HG02885 (cell line): Measurements from ENCODE around the gene OR1M1.
A peak's percentile ranks its signal among the peaks of the same experiment; 100 is the strongest.

Experiments
- ATAC-seq: cut with Tn5 transposase; IDR thresholded peaks from one replicate; pipeline ENCODE4 v1.9.1; 2021; ENCODE audit warnings: mild to moderate bottlenecking; ENCODE audit not compliant: unreplicated experiment, poor library complexity

The OR1M1 gene

GRCh38 chr19:9073806-9074205, 13.1 kb upstream of the OR1M1 start:
- no peak for ATAC-seq

- no peak for ATAC-seq
These were observed 11.6 kb upstream of the OR1M1 start for GRCh38 chr19:9075064-9075949.

GRCh38 chr19:9076901-9077300, 10.0 kb upstream of the OR1M1 start:
- no peak for ATAC-seq

- no peak for ATAC-seq
These were observed 8.2 kb upstream of the OR1M1 start for GRCh38 chr19:9078651-9079050.

- ATAC-seq = no peak
These were observed 20.5 kb downstream of the OR1M1 start, which contains the start of gene OR7G2 for GRCh38 chr19:9107375-9107774. Gene OR7G2, minus strand, starts transcription at chr19:9107475. Its CDS starts 4,232 bp downstream, at chr19:9103243.

GRCh38 chr19:9109959-9110358, 23.1 kb downstream of the OR1M1 start:
- no peak for ATAC-seq

GRCh38 chr19:9115307-9115813, 28.5 kb downstream of the OR1M1 start, which contains the start of gene OR7G1:
Gene OR7G1, minus strand, starts transcription at chr19:9115763. Its CDS starts 0 bp downstream, at chr19:9115763.
- ATAC-seq = no peak

- ATAC-seq = no peak
These were observed 29.7 kb downstream of the OR1M1 start for GRCh38 chr19:9116547-9116946.

GRCh38 chr19:9126900-9127405, 40.1 kb downstream of the OR1M1 start, which contains the start of gene OR7G3:
Gene OR7G3, minus strand, starts transcription at chr19:9126950. Its CDS starts 0 bp downstream, at chr19:9126950.
- no peak for ATAC-seq

GRCh38 chr19:9128171-9128570, 41.3 kb downstream of the OR1M1 start:
- ATAC-seq = no peak

GRCh38 chr19:9130965-9131364, 44.1 kb downstream of the OR1M1 start:
- no peak for ATAC-seq

GRCh38 chr19:9132422-9132821, 45.6 kb downstream of the OR1M1 start:
- no peak for ATAC-seq

- no peak for ATAC-seq
These were observed 52.8 kb downstream of the OR1M1 start for GRCh38 chr19:9139609-9140158.

GRCh38 chr19:9140159-9140874, 53.5 kb downstream of the OR1M1 start, which contains the start of gene ZNF317:
Gene ZNF317, plus strand, starts transcription at chr19:9140397. Its CDS starts 15,620 bp downstream, at chr19:9156017.
- ATAC-seq = peak; percentile 93

- no peak for ATAC-seq
These were observed 58.1 kb downstream of the OR1M1 start for GRCh38 chr19:9144920-9145319.
